Measurements from ENCODE around the gene TLR9.

GRCh38 chr3:52190294-52191074 is 35.0 kb downstream of the TLR9 start:
- TF ChIP-seq FOXM1 (IDR thresholded peaks at IDR 0.05; ENCODE audit: borderline replicate concordance, low read depth) (no peak), EP300 (IDR thresholded peaks at IDR 0.05; ENCODE audit: borderline replicate concordance) (no peak), YY1 (IDR thresholded peaks at IDR 0.05; ENCODE audit: low read depth) (no peak), MAX (IDR thresholded peaks at IDR 0.05) (no peak), ZBTB7A (IDR thresholded peaks at IDR 0.05; ENCODE audit: low read depth) (no peak)

Data from Ishikawa (cell line).